Chondrocyte (in vitro differentiated cells): ENCODE results near the gene MED7. TPM values are rescaled to one million over a fixed set of nuclear protein-coding genes. Genes with fewer than 3 reads are reported as not detected.

Experiments used
- DNase-seq: peaks from one replicate; pipeline ENCODE4 v3.0.0; 2021; ENCODE audit warnings: mixed read lengths, low spot score
- H3K27ac Mint-ChIP-seq: one replicate; pipeline ENCODE4 v1.8.0; 2021; ENCODE audit warnings: mild to moderate bottlenecking, moderate library complexity, mixed read lengths; ENCODE audit not compliant: unreplicated experiment
- H3K27me3 Mint-ChIP-seq: 2 replicates; pipeline ENCODE4 v1.8.0; 2021; ENCODE audit warnings: low read depth, mixed read lengths
- H3K36me3 Mint-ChIP-seq: 2 replicates; pipeline ENCODE4 v1.8.0; 2021; ENCODE audit warnings: low read depth, mixed read lengths
- H3K4me1 Mint-ChIP-seq: 2 replicates; pipeline ENCODE4 v1.8.0; 2021; ENCODE audit warnings: low read depth, mild to moderate bottlenecking, mixed read lengths
- H3K4me3 Mint-ChIP-seq: one replicate; pipeline ENCODE4 v1.8.0; 2021; ENCODE audit warnings: mild to moderate bottlenecking, moderate library complexity, mixed read lengths; ENCODE audit not compliant: unreplicated experiment
- H3K9me3 Mint-ChIP-seq: 2 replicates; pipeline ENCODE4 v1.8.0; 2021; ENCODE audit warnings: low read depth, mixed read lengths
- total RNA-seq: library from RNA; stranded (reverse); gene quantifications from 3 replicates; pipeline ENCODE4 v1.2.1, GENCODE V29; 2021
- TF ChIP-seq, protein P1 (sequence below): fragments of 200-600 bp; sonication (generic); IDR thresholded peaks from 2 replicates; pipeline ENCODE4 v1.5.0; 2021; ENCODE audit warnings: antibody characterized with exemption, mild to moderate bottlenecking, moderate library complexity

MED7 gene
- total RNA-seq, 1 donor from 2014 or later = 10.4 TPM

DNA sequence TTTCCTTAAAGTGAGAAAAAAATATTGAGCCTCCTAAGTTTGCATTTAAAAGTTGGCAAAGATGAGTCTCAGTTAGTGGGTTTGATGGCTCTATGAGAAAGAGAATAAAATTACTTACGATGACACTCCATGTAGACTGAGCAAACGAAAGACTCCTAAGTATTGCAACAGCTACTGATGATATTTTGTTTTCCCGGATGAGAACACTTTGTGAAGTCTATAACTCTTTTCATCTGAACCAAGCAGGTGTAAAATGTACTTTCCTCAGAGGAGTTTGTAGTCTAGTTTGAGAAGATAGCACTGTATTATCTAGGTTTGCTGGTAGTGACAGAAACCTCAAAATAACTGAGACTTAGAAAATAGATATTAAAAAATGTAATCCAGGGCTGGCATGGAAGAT, 36.3 kb upstream of the MED7 start:
- Mint-ChIP-seq H3K9me3 (peaks cover 4% of the 10 kb centered on the region), H3K27ac (no peak overlapping the region), H3K4me1 (no peaks in the 10 kb centered on the region), H3K36me3 (peaks cover 3% of the 10 kb centered on the region), H3K4me3 (no peak overlapping the region), H3K27me3 (peaks cover 48% of the 10 kb centered on the region)
- TF ChIP-seq, protein P1, sequence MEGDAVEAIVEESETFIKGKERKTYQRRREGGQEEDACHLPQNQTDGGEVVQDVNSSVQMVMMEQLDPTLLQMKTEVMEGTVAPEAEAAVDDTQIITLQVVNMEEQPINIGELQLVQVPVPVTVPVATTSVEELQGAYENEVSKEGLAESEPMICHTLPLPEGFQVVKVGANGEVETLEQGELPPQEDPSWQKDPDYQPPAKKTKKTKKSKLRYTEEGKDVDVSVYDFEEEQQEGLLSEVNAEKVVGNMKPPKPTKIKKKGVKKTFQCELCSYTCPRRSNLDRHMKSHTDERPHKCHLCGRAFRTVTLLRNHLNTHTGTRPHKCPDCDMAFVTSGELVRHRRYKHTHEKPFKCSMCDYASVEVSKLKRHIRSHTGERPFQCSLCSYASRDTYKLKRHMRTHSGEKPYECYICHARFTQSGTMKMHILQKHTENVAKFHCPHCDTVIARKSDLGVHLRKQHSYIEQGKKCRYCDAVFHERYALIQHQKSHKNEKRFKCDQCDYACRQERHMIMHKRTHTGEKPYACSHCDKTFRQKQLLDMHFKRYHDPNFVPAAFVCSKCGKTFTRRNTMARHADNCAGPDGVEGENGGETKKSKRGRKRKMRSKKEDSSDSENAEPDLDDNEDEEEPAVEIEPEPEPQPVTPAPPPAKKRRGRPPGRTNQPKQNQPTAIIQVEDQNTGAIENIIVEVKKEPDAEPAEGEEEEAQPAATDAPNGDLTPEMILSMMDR = no peak
- DNase-seq = no peak

DNA sequence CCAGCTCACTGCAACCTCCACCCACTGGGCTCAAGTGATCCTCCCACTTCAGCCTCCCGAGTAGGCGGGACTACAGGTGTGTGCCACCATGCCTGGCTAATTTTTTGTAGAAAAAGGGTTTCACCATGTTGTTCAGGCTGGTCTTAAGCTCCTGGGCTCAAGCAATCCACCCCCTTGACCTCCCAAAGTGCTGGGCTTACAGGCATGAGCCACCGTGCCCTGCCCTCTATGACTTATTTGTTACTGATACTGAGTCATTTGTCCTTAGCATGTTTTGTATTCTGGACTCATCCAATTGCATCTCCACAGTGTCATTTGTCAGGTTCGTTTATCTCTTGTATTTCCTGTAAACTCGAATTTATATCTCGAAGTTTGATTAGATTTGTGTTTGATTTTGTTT, 35.3 kb upstream of the MED7 start:
- no peak for DNase-seq
- no peak overlapping the region for H3K4me3 Mint-ChIP-seq
- TF ChIP-seq, protein P1 = no peak
- H3K9me3 Mint-ChIP-seq = peaks cover 4% of the 10 kb centered on the region
- H3K27ac Mint-ChIP-seq = no peak overlapping the region
- no peaks in the 10 kb centered on the region for H3K4me1 Mint-ChIP-seq
- H3K27me3 Mint-ChIP-seq = peaks cover 46% of the 10 kb centered on the region
- peaks cover 3% of the 10 kb centered on the region for H3K36me3 Mint-ChIP-seq

DNA sequence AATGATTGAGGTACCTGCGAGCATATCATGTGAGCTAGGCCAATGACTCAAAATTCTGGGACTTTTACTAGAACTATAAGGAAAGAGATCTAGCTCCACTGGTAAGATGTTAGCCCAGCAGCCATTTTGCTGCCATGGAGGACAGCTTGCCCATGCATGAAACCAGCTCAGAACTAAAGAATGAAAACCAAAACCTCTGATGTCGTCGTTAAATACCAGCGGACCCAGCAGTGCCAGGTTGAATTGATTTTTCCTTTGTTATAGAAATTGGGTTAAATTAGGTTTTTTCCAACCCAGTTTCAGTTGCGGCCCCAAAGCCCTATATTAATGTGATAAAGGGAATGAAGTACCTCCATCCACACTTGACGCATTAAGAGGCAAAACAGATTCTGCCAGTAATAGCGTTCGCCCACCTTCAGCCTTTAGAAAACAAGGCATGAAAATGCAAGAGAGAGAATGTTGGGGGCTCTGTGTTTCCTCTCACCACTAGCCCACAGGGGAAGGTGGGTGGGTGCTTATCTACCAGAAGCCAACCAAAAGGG, 32.5 kb upstream of the MED7 start:
- peaks cover 27% of the 10 kb centered on the region for H3K27me3 Mint-ChIP-seq
- no peak overlapping the region for H3K27ac Mint-ChIP-seq
- TF ChIP-seq, protein P1 = no peak
- H3K4me3 Mint-ChIP-seq = no peak overlapping the region
- peaks cover 3% of the 10 kb centered on the region for H3K36me3 Mint-ChIP-seq
- no peaks in the 10 kb centered on the region for H3K4me1 Mint-ChIP-seq
- H3K9me3 Mint-ChIP-seq = peaks cover 4% of the 10 kb centered on the region
- no peak for DNase-seq

DNA sequence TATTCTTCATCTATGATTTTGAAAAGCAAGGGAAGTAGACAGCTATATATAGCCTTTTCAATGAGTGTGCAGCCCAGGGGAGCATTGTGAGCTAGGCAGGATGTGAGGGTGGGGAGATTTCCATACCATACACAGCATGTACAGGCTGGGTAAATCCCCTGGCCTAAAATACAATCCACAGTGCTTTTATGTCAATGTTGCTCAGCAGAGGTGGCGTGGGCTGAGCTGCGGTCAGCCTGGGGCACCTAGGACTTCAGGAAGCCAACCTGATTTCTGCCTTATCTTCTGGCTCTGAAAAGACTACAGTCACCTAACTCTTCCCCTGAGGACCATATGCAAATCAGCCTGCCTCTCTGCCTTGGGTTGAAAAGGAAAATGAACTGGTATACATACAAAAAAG, 29.7 kb upstream of the MED7 start:
- Mint-ChIP-seq H3K27me3 (peaks cover 24% of the 10 kb centered on the region), H3K4me3 (no peak overlapping the region), H3K27ac (no peak overlapping the region), H3K36me3 (no peaks in the 10 kb centered on the region), H3K4me1 (no peaks in the 10 kb centered on the region), H3K9me3 (no peaks in the 10 kb centered on the region)
- TF ChIP-seq, protein P1 = no peak
- no peak for DNase-seq

DNA sequence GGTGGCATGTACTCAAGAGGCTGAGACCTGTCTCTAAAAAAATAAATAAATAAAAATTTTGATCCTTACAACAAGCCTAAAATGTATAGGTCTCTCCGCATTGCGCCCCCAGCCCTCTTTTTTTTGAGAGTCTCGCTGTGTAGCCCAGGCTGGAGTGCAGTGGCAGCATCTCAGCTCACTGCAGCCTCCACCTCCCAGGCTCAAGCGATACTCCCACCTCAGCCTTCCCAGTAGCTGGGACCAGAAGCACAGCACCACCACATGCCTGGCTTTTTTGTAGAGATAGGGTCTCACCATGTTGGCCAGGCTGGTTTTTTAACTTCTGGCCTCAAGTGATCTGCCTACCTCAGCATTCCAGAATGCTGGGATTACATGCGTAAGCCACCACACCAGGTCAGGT, 25.6 kb upstream of the MED7 start:
- Mint-ChIP-seq H3K9me3 (no peaks in the 10 kb centered on the region), H3K27ac (no peak overlapping the region), H3K36me3 (no peaks in the 10 kb centered on the region), H3K4me1 (no peaks in the 10 kb centered on the region), H3K4me3 (no peak overlapping the region), H3K27me3 (peaks cover 36% of the 10 kb centered on the region)
- DNase-seq = no peak
- TF ChIP-seq, protein P1 = no peak
